ENCODE measurements around the gene JARID2. TPM values are rescaled to one million over a fixed set of nuclear protein-coding genes. Genes with fewer than 3 reads are reported as not detected.

JARID2 gene
- total RNA-seq, 1 donor from 2014 or later: 43.9 TPM

DNA sequence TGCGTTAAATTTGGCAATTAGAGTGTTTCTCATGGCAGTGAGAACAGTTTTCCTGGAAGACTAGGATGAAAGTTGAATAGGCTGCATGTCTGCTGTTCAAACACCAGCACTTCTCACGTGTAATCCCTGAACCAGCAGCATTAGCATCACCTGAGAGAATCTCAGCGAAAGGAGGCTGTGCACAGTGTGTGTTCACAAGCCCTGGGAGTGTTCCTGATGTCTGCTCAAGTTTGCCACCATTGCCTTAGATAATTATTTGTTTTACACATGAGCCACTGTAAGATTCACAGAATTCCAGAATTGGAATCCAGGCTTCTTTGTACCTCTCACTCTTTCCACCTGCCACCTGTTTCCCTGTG is 117.3 kb downstream of the JARID2 start:
- no peaks in the 10 kb centered on the region for H3K27me3 Mint-ChIP-seq
- TF ChIP-seq, protein P1, sequence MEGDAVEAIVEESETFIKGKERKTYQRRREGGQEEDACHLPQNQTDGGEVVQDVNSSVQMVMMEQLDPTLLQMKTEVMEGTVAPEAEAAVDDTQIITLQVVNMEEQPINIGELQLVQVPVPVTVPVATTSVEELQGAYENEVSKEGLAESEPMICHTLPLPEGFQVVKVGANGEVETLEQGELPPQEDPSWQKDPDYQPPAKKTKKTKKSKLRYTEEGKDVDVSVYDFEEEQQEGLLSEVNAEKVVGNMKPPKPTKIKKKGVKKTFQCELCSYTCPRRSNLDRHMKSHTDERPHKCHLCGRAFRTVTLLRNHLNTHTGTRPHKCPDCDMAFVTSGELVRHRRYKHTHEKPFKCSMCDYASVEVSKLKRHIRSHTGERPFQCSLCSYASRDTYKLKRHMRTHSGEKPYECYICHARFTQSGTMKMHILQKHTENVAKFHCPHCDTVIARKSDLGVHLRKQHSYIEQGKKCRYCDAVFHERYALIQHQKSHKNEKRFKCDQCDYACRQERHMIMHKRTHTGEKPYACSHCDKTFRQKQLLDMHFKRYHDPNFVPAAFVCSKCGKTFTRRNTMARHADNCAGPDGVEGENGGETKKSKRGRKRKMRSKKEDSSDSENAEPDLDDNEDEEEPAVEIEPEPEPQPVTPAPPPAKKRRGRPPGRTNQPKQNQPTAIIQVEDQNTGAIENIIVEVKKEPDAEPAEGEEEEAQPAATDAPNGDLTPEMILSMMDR (conservative IDR thresholded peaks at IDR 0.05): no peak
- peaks cover 22% of the 10 kb centered on the region for H3K4me1 Mint-ChIP-seq (ENCODE audit: unreplicated experiment)

DNA sequence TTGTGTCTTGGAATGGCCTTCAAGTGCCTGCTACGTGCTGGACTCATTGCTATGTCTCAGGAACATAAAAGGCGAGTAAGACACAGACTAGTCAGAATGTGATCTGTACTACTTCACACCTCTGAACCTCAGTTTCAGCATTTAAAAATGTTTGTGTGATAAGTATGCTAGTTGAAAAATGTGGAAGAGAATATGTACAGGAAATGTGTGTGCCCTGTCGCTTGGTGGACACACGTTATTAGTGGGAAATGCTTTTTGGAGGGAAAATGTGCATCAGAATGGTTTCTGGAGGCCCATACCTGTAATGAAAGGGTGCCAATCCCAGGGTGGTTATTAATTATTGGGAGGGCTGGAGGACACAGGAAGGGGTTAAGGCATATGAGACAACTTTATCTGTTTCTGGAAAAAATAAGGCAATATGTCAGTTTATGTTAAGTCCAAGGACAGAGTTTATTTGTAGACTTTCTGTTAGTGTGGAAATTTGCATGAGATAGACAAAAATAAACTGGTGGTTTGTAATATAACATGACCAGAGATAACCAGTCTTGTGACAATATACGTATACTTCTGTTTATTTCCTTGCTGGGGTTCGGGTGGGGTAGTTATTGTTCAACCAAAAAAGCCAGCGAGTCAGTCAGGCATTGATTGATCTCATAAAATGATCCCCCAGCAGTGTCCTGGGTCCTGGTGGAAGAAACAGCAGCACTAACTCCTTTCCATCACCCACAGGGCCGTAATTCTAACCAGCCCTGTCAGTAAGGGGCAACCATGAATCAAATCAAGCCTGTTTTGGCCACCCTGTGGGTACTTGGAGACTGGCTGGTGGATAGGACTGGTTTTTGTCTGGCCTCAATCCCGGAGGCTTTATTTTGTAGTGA is 117.9 kb downstream of the JARID2 start:
- Mint-ChIP-seq H3K4me3 (peak overlapping the region; percentile 31), H3K27ac (no peak overlapping the region), H3K4me1 (ENCODE audit: unreplicated experiment) (peaks cover 22% of the 10 kb centered on the region), H3K9me3 (no peaks in the 10 kb centered on the region), H3K27me3 (no peaks in the 10 kb centered on the region), H3K36me3 (peaks cover 5% of the 10 kb centered on the region)
- DNase-seq (ENCODE audit: extremely low spot score, unreplicated experiment): no peak
- TF ChIP-seq, protein P1 (conservative IDR thresholded peaks at IDR 0.05): no peak

More for the DNA sequence above, 117.3 kb downstream of the JARID2 start:
- no peak for DNase-seq (ENCODE audit: extremely low spot score, unreplicated experiment)
- Mint-ChIP-seq H3K9me3 (no peaks in the 10 kb centered on the region), H3K4me3 (no peak overlapping the region), H3K36me3 (peaks cover under 1% of the 10 kb centered on the region), H3K27ac (no peak overlapping the region)

DNA sequence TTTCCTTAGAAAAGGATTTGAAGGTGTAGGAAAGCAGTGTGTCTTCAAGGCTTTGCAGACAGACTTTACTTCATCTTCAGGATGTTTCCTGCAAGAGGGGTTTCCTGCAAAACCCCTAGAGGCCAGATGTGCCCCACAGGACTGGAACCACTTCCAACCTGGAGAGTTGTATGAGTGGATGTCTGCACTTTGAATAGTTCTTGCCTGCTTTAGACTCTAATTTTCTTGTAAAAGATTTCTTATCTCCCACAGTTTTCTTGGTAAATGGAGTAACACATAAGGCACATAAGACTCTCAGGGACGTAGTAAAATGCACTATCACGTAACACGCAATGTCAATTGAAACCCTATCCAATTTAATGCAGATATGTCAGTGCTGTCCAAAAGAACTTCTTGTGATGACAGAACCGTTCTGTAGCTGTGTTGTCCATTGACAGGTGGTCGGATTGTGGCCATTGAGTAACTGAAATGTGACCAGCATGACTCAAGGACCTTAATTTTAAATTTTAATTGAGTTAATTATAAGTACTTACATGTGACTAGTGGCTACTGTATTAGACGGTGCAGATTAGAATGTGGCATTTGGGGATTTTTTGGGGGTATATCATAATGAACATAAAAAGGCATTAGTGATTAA is 118.7 kb downstream of the JARID2 start:
- Mint-ChIP-seq H3K27me3 (no peaks in the 10 kb centered on the region), H3K9me3 (peaks cover under 1% of the 10 kb centered on the region), H3K36me3 (peaks cover 6% of the 10 kb centered on the region), H3K4me3 (peak overlapping the region; percentile 31), H3K27ac (no peak overlapping the region), H3K4me1 (ENCODE audit: unreplicated experiment) (peaks cover 18% of the 10 kb centered on the region)
- no peak for DNase-seq (ENCODE audit: extremely low spot score, unreplicated experiment)
- TF ChIP-seq, protein P1 (conservative IDR thresholded peaks at IDR 0.05): peak; percentile 34

DNA sequence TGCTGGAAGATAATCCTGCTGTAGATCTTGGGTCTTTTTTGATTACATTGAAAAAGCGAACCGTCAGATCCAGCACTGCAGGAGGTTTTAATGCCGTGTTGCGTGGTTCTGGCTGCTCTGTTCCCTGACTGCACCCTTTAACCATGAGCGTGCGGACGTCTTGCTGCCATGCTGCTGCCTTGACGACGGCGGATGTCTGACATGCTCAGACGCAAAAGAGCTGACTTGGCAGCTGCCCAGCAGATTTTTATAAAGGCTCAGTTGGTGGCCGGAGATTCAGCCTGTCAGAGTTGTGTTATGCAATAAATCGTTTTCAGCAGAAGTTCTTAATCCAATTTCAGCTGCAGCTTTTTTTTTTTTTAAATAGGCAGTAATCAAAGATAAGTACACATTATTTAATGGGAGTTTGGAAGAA is 119.4 kb downstream of the JARID2 start:
- peaks cover 24% of the 10 kb centered on the region for H3K4me1 Mint-ChIP-seq (ENCODE audit: unreplicated experiment)
- TF ChIP-seq, protein P1 (conservative IDR thresholded peaks at IDR 0.05): no peak
- peak overlapping the region; percentile 73 for H3K4me3 Mint-ChIP-seq
- H3K9me3 Mint-ChIP-seq: peaks cover 4% of the 10 kb centered on the region
- no peak for DNase-seq (ENCODE audit: extremely low spot score, unreplicated experiment)
- peaks cover 12% of the 10 kb centered on the region for H3K36me3 Mint-ChIP-seq
- H3K27ac Mint-ChIP-seq: peak overlapping the region; percentile 79
- H3K27me3 Mint-ChIP-seq: no peaks in the 10 kb centered on the region

DNA sequence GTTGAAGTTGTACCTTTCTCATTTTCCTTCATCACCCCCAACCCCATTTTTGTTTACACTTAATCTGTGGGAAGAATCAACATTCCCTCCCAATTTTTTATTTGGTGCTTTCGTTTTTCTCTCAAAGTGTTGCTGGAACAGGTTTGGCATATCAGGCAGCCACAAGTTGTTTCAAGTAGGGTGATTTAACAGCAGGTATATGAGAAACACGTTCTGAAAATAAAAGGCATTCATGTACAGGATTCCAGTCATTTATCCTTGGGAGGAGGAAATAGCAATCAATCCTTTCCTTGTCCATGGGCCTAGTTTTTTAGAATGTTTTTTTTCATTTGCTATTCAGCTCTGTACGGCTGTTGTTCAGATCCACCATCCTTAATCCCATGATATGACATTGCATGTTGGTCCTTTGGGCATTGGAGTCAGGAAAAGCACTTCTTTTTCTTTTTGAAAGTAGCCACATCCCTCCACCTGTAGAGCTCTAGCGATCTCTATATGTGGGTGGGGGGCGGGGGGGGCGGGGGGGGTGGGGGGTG is 120.2 kb downstream of the JARID2 start:
- H3K27ac Mint-ChIP-seq: peak overlapping the region; percentile 68
- no peak for DNase-seq (ENCODE audit: extremely low spot score, unreplicated experiment)
- TF ChIP-seq, protein P1 (conservative IDR thresholded peaks at IDR 0.05): no peak
- H3K4me3 Mint-ChIP-seq: peak overlapping the region; percentile 73
- H3K36me3 Mint-ChIP-seq: peaks cover 12% of the 10 kb centered on the region
- peaks cover 4% of the 10 kb centered on the region for H3K9me3 Mint-ChIP-seq
- no peaks in the 10 kb centered on the region for H3K27me3 Mint-ChIP-seq
- H3K4me1 Mint-ChIP-seq (ENCODE audit: unreplicated experiment): peaks cover 27% of the 10 kb centered on the region
